HG03103 (cell line): ENCODE data around the gene ZBTB44.

Source experiments
- ATAC-seq: cut with Tn5 transposase; IDR thresholded peaks from one replicate; pipeline ENCODE4 v1.9.1; 2021; ENCODE audit warnings: low read depth; ENCODE audit not compliant: unreplicated experiment

Gene ZBTB44

DNA sequence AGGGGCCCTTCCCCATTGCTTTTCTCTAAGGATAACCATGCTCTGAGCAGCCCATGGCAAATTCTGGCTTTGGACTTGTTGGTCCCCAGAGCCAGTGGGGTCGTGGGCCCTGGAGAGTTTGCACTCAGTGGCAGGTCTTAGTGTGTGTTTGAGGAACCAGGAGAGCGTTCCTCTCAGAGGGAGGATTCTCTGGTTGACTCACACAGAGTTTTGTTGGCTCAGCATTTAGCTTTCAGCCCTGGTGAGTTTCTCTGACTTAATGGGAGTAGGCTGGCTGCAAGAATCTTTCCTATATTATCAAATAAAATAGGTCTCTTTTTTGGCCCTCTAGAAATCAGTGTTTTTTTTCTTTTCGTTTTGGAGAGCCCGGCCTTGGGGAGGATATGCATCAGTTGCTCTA lies 134.2 kb downstream of the ZBTB44 start:
- no peak for ATAC-seq

DNA sequence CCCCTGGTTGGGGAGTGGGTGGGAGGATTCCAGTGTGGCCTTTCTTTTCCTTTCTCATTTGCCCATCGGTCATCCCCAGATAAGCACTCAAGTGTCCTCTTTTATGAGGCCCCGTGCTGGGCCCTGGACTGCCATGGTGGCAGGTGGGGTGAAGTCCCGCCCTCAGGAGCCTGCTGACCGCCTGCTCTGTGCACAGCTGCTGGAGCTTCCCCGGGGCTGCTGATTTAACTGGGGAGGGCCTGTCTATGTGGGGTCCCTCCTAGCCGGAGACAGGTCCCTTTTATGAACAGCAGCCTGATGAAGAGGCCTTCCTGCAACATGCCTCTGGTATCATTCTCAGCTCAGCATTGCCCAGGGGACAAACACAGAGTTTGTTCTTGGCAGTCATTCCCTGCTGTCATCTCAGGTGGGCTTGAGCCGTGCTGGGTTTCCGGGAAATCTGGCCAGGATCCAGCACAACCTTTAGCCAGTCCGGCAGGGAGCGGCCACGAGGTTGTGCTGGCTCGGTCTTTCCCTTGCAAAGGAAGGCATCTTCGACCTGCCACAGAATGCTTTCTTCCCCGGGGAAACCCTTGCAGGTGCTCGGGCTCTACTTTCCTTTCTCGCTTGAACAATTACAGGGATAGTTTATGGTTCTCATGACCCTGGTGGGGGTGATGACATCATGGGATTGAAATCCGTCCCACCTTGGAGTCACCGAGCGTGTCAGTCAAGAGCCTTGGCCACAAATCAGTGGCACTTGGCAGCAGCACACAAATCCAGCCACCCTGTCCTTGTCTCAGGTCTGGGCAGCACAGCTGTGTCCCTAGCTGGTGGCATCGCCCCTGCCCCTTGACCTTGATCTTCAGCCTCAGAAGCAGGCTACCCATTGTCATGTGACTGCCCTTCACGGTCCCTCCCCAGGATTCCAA lies 135.1 kb downstream of the ZBTB44 start:
- ATAC-seq: no peak

DNA sequence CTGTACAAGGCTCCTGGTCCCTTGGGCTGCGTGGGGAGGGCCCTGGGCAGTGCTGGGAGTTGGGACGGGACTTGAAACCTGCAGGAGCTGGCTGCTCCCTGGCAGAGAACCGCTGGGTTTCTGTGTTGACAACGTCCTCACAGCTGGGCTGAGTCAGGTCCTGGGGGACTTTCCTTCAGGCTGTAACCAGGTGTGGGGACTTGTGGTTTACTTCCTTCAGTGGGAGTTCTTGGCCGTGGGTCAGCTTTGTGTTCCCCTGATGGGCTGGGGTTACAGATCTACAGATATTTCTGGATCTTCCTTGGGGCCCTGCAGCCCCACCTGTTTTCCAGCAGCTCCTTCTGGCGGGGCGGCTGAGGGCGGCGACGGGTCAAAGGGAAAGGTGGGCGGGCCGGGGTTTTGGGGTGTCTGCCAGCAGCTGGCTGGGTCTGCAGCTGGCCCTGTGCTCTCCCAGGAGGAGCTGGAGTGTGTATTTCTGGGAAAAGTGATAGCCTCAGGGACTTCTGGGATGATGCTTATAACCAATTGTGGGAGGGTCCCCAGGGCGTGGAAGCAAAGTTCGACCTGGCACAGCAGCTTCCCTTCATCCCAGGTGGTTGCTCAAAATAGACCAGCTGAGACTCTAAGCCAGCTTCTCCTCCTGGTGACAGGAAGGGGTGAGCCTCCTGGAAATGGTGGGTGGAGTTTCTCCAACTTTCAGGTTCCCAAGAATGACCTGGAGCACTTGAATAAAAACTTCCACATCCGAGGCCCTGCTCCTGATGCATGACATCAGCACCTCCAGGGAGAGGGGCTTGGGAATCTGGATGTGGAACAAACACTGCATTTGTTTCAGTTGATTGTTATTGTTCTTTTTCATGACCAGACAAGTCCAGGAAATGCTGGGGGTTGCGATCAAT lies 136.0 kb downstream of the ZBTB44 start:
- no peak for ATAC-seq

DNA sequence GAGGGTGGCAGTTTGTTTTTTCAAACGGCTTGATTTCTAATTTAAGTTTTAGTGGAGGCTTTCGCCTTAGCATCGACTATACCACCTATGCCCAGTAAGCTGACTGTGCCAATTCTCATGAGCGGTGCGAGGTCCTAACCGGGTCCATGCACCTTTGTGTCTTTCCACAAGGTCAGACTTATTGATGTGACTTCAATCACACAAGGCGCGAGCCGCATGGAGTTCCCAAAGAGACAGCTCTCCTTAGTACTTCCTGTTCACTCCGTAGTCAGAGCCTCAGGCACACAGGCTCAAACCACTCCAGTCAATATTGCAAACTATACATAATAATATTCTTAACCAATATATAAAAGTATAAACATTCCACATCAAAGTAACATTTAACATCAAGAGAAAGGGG lies 136.9 kb downstream of the ZBTB44 start:
- no peak for ATAC-seq
